OCI-LY7 (cell line): ENCODE data around the gene DICER1. TPM values are rescaled to one million over a fixed set of nuclear protein-coding genes. Genes with fewer than 3 reads are reported as not detected.

Source experiments
- BruUV-seq: library from RNA; stranded (reverse); fragments of 400-500 nt; replicated peaks from 2 replicates; lab custom pipeline; 2021; lab: Mats Ljungman, UMichigan
- CTCF ChIA-PET: fragments of 300-600 bp; sonication (Branson Sonifier 250); formaldehyde crosslinking; loops from one replicate; lab custom pipeline; 2022; ENCODE audit warnings: antibody characterized with exemption; ENCODE audit not compliant: unreplicated experiment; lab: Charles Lee
- POLR2A ChIA-PET: fragments of 300-600 bp; sonication (Branson Sonifier 250); formaldehyde crosslinking; loops from one replicate; lab custom pipeline; 2022; ENCODE audit warnings: antibody characterized with exemption; lab: Charles Lee
- DNase-seq: peaks from one replicate; pipeline ENCODE4 v3.0.0-alpha.2; 2015; ENCODE audit warnings: low spot score
- H2AFZ ChIP-seq: fragments of 200-600 bp; sonication (generic), shearing (Covaris generic); 2 replicates; pipeline ENCODE4 v1.6.1; 2014; ENCODE audit warnings: mild to moderate bottlenecking, antibody characterized with exemption, low read length, moderate library complexity
- H3K27ac ChIP-seq: fragments of 200-600 bp; sonication (generic); 2 replicates; pipeline ENCODE4 v1.5.1; 2014; ENCODE audit warnings: mixed run types, low read depth, mild to moderate bottlenecking, moderate library complexity, low read length, inconsistent platforms; ENCODE audit not compliant: poor library complexity, severe bottlenecking
- H3K36me3 ChIP-seq: fragments of 200-600 bp; sonication (generic); 2 replicates; pipeline ENCODE4 v1.6.1; 2014; ENCODE audit warnings: mild to moderate bottlenecking, antibody characterized with exemption, low read length, moderate library complexity, mixed read lengths; ENCODE audit not compliant: insufficient read depth
- H3K4me1 ChIP-seq: fragments of 200-600 bp; sonication (generic); 2 replicates; pipeline ENCODE4 v1.5.1; 2014; ENCODE audit warnings: mild to moderate bottlenecking, low read length; ENCODE audit not compliant: insufficient read depth, poor library complexity, severe bottlenecking
- H3K4me2 ChIP-seq: fragments of 200-600 bp; sonication (generic); 2 replicates; pipeline ENCODE4 v1.6.1; 2014; ENCODE audit warnings: mild to moderate bottlenecking, low read length
- H3K4me3 ChIP-seq: fragments of 200-600 bp; sonication (generic); 2 replicates; pipeline ENCODE4 v1.5.1; 2014; ENCODE audit warnings: mild to moderate bottlenecking, low read depth, low read length; ENCODE audit not compliant: poor library complexity, severe bottlenecking
- H3K79me2 ChIP-seq: fragments of 200-600 bp; sonication (generic); 2 replicates; pipeline ENCODE4 v1.6.1; 2016; ENCODE audit warnings: low read depth, mild to moderate bottlenecking, low read length, moderate library complexity, mixed read lengths; ENCODE audit not compliant: insufficient read depth
- H3K9me2 ChIP-seq: fragments of 200-600 bp; sonication (generic); 2 replicates; pipeline ENCODE4 v1.6.1; 2016; ENCODE audit warnings: mild to moderate bottlenecking, low read length, mixed read lengths; ENCODE audit not compliant: insufficient read depth
- H3K9me3 ChIP-seq: fragments of 200-600 bp; sonication (generic); 2 replicates; pipeline ENCODE4 v1.6.1; 2014; ENCODE audit warnings: mild to moderate bottlenecking, mixed run types, low read length, mixed read lengths
- H4K20me1 ChIP-seq: fragments of 200-600 bp; sonication (generic); 2 replicates; pipeline ENCODE4 v1.6.1; 2014; ENCODE audit warnings: mild to moderate bottlenecking, antibody characterized with exemption, low read length, moderate library complexity, mixed read lengths; ENCODE audit not compliant: insufficient read depth
- CTCF ChIP-seq: fragments of 200-600 bp; sonication (generic); conservative IDR thresholded peaks from 2 replicates; pipeline ENCODE4 v1.5.1; 2014; ENCODE audit warnings: mild to moderate bottlenecking, antibody characterized with exemption, low read length, moderate library complexity, mixed read lengths
- EZH2phosphoT487 ChIP-seq: fragments of 200-600 bp; sonication (generic); IDR thresholded peaks from 2 replicates; pipeline ENCODE4 v1.6.1; 2018; ENCODE audit warnings: low read depth, borderline replicate concordance, mild to moderate bottlenecking, mixed run types, antibody characterized with exemption, low read length, moderate library complexity, mixed read lengths
- intact Hi-C: fragments of 100-400 bp; cut with micrococcal nuclease; formaldehyde crosslinking; loops from one replicate; pipeline ENCODE4 v1.10.0; 2022; ENCODE audit not compliant: unreplicated experiment
- total RNA-seq, 2 experiments: library from RNA; depleted of rRNA in 1 of 2; stranded (reverse); fragments of >200 nt in 1 of 2; shearing (Covaris generic) in 1 of 2; gene quantifications; 2 replicates each; pipeline ENCODE4 v1.2.3, GENCODE V29; 2014 to 2022

Gene DICER1
- total RNA-seq, 2 experiments from 2014 or later: 60.3 to 62.2 TPM

GRCh38 chr14:95055318-95055717, 102.0 kb downstream of the DICER1 start:
- Histone ChIP-seq H3K4me2 (no peak overlapping the region), H3K36me3 (no peaks in the 10 kb centered on the region), H3K27ac (no peak overlapping the region), H3K79me2 (no peaks in the 10 kb centered on the region), H3K9me2 (no peaks in the 10 kb centered on the region), H2AFZ (no peak overlapping the region), H3K4me3 (no peak overlapping the region), H3K4me1 (no peaks in the 10 kb centered on the region), H3K9me3 (no peaks in the 10 kb centered on the region), H4K20me1 (no peaks in the 10 kb centered on the region)
- BruUV-seq: no TSS peak
- no peak for DNase-seq
- TF ChIP-seq EZH2phosphoT487 (no peak), CTCF (no peak)
- POLR2A ChIA-PET: interaction anchor here (0.6 kb wide), 3 partner anchors 14 to 372 kb away, joined by 3 read pairs; no protein-coding TSS in a partner anchor
- CTCF ChIA-PET: no interaction called here
- intact Hi-C loops: no loop called here

- no TSS peak for BruUV-seq
- Histone ChIP-seq H3K9me3 (no peaks in the 10 kb centered on the region), H2AFZ (no peak overlapping the region), H3K4me2 (no peak overlapping the region), H3K9me2 (no peaks in the 10 kb centered on the region), H3K4me3 (no peak overlapping the region), H3K36me3 (no peaks in the 10 kb centered on the region), H4K20me1 (no peaks in the 10 kb centered on the region), H3K79me2 (no peaks in the 10 kb centered on the region), H3K4me1 (no peaks in the 10 kb centered on the region), H3K27ac (no peak overlapping the region)
- intact Hi-C loops: no loop called here
- no peak for DNase-seq
- no peak for TF ChIP-seq CTCF
- TF ChIP-seq EZH2phosphoT487: no peak
- ChIA-PET POLR2A (interaction anchor here (0.6 kb wide), 1 partner anchor 89 kb away, joined by 3 read pairs; no protein-coding TSS in a partner anchor), CTCF (no interaction called here)
Measured at GRCh38 chr14:95054346-95055280, 102.7 kb downstream of the DICER1 start.
